NCI-H510A treated with DMSO at 0.1 percent for 48 hours (cell line): ENCODE measurements around the gene PCDH12.
"Not testable (repeated sequence)": the region's sequence is repeated elsewhere in the genome, so short reads cannot be mapped to it uniquely, and the experiment has no call there.

ENCODE experiments used
- DNase-seq: peaks from one replicate; lab custom pipeline; 2025; lab: John Stamatoyannopoulos, UW

Gene PCDH12

DNA sequence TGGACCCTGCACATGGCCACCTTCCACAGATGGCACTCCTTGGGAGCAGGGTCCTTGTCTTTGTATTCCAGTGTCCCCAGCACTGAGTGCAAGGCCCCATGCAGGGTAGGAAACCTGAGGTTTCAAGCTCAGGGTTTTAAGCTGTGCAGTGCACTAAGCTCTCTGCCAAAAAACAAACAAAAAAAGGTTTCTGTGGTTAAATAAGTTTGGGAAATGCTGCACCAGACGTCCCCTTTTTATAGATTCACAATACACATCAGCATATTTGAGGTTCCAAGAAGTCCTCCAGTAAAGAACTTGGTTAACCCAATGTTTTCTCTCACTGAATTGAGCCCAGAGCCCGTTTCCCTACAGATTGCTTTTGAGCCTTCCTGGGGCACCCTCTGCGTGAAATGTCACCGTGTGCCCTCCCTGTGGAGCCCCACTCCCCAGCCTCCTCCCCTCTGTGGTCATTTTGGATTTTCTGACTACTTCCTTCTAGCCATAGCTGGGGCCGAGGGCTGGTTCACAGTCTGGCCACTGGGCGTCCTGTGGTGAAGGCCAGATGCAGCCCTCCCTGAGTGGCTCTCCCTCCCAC lies 17.2 kb downstream of the PCDH12 start:
- no peak for DNase-seq

DNA sequence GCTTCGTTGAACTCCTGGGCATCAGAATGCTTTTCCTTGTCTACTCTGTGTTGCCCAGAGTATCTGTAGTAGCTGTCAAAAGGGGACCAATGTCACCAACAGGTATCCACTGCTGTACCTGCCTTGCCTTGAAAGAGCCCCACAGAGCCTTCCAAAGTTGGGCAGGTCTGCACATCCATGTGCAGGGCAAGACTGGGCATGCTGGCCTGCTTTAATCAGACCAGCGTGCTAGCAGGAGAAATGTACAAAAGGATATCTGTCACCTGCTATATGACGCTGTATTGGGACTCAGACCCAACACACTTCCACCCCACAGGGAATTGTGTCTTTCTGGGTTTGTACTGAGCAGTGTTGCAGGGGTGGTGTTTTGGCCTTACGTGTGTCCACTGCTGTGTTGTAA lies 22.5 kb downstream of the PCDH12 start:
- no peak for DNase-seq

DNA sequence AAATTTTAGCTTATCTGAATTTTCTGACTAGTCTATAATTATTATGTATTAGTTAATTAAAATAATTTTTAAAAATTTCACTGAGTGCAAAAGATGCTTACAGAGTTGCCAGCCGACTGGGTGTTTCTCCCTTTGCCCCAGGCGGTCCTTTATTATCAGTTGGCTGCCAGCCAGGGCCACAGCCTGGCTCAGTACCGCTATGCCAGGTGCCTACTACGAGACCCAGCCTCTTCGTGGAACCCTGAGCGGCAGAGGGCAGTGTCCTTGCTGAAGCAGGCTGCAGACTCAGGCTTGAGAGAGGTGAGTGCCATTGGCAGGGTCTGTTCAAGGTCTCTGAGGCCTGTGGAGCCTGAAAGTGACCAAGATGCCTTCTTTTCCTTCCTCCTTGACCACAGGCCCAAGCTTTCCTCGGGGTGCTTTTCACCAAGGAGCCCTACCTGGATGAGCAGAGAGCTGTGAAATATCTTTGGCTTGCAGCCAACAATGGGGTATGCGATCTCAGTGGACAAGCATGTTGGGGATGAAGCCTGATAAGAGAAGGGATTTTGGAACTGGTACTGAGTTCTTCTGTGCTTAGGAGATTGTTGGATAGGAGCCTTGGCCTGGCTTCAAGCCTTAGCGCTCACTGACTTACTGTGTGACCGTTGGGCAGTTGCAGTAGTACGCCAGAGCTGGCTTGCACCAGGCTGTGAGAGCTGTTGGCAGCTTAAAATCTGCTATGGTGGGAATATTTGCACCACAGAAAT lies 23.7 kb downstream of the PCDH12 start:
- DNase-seq, result peak; percentile 37

DNA sequence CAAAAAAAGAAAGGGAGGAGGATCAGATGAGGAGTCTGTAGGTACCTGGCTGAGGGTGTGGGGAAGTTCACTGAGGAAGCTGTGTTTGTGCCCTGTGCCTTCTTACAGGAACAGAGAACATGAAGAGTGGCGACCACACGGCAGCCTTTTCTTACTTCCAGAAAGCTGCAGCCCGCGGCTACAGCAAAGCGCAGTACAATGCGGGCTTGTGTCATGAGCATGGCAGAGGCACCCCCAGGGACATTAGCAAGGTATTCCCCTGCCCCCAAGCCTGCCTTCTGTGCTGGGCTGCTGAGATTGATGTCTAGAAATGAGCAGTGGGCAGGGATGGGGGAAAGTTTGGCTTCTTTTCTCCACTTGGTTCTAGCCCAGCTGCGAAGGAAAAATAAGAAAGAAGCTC lies 24.9 kb downstream of the PCDH12 start:
- no peak for DNase-seq

DNA sequence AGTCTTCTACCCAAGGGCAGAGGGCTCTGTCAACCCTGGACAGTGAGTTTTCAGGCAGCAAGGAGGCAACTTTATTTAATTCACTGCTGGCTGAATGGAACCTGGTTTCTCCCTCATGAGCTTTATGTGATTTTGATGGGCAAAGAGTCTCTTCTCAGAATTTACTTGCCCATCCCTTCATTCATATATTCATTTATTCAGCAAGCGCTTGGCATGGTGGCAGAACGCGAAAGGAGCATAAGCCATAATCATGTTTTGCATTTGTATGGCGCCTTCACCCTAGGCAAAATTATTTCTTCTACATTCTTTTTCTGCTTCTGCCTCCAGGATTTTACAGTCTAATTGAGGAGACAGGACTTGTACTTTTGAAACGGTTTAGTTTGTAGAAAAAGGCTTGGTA lies 26.3 kb downstream of the PCDH12 start:
- DNase-seq, result no peak

DNA sequence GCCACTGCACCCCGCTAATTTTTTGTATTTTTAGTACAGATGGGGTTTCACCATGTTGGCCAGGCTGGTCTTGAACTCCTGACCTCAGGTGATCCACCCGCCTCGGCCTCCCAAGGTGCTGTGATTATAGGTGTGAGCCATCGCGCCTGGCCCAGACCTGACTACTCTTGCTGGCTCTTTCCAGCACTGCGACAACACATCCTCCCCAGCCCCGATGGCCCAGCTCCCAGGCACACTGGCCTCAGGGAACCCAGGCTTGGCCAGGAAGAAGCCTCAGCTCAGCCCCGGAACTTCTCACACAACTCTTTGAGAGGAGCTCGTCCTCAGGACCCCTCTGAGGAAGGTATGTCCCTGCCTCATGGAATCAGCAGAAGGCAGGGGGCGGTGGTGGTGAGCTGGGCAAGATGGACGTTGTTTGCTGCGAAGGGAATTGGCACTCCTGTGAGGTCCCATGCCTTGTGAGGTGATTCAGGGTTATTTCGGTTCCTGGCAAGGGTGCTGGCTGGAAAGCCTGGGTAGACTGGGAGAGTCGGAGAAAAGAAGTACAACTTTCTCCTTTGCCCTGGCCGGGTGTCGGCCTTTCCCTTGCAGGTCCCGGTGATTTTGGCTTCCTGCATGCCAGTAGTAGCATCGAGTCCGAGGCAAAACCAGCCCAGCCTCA lies 28.5 kb downstream of the PCDH12 start:
- DNase-seq, result no peak

DNA sequence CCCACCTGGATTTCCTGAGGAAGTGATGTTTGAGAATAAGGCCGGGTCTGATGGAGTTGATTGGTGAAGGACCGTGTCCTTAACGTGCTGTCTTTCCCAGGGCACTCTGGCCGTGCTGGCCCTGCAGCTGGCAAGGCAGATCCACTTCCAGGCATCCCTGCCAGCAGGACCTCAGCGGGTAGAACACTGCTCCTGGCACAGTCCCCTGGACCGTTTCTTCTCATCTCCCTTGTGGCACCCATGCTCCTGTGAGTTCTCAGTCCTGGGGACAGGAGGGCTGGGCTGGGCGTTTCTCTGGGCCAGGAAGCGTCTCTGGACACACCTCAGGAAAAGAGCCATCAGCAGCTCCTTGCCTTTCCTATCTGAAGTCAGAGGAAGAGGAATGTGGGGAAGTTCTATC lies 30.0 kb downstream of the PCDH12 start:
- no peak for DNase-seq

DNA sequence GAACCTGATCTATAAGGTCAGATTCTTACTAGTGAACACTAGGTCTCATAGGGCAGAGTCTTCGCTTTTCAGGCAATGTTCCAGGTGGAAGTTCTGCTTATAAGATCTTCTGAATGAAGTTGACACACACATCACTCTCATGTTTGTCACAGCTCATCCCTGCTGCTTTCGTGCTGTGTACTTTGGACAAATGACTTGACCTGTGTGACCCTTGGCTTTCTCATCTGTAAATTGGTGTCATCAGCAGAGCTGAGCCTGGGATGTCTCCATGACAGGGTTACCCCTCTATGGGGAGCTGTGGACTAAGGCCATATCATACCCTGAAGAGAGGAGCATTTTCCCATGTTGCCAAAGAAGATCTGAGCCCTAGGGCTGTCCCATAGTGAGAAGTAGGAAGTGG lies 31.6 kb downstream of the PCDH12 start:
- no peak for DNase-seq

DNA sequence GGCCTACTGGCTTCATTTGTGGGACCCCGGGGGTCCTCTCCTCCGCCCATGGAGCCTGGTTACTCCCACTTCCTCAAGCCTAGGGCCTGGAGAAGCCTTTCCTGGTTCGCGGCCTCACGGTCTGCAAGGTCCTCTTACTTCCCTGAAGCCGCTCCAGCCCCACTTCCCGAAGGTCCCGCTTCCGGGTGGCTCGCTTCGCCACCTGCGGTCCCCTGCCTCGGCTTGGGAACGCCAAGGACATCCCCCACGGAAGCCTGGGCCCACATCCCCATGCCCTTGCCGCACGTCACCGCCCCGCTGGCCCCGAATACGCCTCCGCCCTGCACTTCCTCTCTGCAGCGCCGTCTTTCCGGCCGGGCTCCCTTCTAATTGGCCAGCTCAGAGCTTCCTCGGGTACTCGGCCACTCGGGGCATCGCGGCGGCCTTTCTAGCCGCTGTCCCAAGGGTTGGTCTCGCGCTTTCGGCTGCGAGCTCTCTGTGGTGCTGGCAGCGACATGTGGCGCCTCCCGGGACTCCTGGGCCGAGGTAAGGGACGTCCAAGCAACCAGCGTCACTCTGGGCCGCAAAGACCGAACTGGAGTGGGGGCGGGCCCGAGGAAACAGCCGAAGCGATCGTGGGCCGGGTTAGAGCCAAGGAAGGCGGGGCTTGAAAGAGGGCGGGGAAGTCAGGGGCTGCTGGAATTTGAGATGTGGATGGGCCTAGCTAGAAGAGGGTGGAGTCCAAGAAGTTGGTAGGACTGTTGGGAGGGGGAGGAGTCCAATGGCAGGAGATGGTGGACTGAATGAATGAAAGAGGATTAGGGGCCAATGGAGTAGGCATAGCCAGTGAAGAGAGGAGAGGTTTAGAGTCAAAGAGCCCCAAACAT lies 34.3 kb downstream of the PCDH12 start, which contains the start of gene DELE1:
DELE1 (plus strand) TSS at position 424 of the 866 bp plus-strand sequence; CDS start at position 495, 71 bp downstream.
- peak; percentile 90 for DNase-seq

DNA sequence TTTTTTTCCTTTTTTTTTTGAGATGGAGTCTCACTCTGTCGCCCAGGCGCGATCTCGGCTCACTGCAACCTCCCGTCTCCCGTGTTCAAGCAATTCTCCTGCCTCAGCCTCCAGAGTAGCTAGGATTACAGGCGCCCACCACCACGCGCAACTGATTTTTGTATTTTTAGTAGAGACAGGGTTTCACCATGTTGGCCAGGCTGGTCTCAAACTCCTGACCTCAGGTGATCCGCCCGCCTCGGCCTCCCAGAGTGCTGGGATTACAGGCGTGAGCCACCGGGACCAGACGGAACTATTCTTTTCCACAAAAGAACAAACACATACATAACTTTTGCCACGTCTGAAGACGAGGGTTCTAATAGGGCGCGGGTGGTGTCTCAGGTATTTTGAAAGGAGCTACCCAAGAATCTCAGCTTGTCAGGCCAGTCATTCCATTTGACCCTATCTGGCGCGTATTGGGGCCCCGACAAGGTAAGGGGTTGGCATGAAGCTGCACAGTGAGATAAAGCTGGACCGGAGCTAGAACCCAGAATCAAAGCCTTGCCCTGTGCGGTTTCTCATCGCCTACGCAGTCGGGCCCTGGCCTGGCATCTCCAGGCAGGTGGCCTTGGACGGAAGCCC lies 35.1 kb downstream of the PCDH12 start:
- not testable (repeated sequence) for DNase-seq

DNA sequence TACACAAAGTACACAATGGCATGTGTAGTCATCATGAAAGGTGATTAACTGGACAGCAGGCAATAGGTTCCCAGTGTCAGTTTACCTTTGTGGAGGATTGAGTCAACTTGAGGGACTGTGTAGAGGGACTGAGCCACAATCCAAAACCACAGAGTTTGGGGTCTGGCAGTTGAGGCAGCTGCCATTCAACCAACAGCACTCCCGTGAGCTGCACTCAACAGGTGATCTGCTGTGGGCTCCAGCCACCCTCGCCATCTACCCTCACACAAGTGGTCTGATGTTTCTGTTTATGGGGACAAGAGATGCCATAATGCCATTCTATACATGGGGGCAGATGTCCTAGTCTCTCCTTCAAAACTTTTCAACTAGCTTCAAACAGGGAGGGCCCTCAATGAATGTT lies 37.2 kb downstream of the PCDH12 start:
- DNase-seq, result no peak

DNA sequence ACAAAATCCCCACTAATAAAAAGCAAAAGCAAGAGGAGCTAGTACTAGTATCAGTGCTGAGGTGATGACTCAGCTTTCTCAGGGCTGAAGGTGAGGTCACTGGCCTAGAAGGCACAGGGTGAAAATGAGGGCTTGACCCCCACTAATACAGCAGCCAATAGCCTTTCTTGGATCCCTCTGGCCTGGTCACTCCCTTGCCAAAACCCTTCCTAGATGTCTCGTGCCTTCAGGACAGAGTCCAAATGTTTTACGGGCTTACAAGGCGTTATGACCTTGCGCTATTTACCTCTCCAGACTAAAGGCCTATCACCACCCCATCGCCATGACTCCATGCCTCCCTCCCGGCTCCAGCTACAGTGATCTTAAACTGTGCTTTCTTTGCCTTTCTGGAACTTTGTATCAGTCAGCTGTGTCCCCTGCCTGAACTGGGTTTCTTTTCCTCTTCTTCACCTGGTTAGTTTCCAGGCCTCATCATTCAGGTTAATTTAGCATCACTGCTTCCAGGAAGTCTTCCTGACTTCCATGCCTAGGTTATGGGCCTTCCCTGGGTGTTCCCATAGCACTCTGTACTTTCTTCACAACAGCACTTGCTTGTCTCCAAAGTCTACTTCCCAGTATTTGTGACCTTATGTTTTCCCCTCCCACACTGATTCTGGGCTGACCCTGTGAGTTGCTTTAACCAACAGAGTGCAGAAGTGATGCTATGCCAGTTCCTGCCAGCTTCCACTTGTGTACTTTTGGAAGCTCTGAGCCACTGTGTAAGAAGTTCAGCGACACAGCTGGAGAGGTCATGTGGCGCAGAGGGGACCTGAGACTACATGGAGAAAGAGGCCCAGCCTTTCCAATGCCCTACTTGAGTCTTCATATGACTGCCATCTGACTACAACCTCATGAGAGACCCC lies 38.5 kb downstream of the PCDH12 start:
- no peak for DNase-seq

DNA sequence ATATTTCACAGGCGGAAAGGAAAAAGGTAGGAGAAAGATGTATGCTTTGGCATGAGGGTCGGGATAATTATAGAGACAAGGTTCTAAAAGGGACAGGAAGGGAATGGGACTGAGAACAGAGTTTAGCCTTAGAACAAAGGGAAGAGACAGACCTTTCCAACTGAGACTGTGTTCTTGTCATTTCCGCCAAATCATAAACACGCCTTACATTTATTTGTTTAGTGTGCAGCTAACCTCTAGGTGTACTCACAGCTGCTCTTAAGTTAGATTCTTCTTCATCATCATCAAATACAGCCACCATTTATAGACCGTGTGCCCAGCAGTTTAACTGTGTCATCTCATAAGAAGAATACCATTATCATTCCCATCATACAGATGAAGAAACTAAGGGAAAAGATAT lies 40.2 kb downstream of the PCDH12 start:
- DNase-seq, result no peak

DNA sequence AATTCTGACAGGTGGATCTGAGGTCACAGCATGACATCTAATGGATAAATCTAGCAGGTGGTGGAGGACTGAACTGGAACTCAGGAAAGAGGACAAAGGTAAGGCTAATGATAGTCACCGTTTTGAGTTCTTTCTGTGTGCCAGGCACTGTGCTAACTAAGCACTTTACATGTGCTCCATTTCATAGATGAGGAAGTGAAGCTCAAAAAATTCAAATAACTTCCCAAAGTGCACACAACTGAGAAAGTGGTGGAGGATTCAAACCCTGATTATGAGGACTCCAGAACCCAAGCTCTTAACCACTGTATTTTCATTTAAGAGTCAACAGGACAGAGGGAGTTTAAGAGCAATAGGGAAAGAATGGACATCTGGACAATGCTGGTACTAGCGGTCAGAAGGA lies 41.5 kb downstream of the PCDH12 start:
- DNase-seq, result no peak

DNA sequence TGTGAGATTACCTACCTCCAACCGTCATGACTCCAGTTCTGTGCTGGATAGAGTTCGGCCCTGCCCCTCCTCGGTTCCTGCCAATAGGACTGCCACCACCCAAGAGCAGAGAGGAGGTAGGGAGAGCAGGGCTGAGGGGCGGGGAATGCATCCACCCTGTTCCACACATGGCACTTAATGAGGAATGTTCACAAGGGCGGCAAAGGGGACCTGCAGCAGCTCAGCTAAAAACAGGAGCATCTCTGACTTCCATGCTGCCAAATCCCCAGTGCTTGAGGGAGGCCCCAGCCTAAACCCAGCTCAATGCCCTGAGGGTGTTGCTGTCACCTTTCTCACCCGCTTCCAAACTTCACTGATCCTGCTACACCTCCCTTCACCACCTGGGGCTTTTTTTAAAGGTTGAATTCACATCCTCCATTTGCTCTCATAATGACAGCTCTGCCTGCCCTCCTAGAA lies 42.1 kb downstream of the PCDH12 start:
- DNase-seq, result peak; percentile 5

DNA sequence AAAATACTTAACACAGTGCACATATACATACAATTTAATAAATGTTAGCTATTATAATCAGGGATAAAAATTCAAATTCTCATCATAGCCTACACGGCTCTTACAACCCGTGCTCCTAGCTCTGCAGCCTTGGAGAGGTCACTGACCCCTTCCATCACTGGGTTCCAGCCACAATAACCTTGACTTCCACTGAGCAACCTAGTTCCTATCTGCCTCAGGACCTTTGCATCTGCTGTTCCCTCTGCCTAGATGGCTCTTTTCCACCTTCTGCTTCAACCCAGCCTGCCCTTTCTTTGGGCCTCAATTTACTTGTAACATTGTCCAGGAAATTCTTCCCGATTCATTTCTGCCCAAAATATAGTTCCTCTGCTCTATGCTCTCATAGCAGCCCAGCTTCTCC lies 43.2 kb downstream of the PCDH12 start:
- DNase-seq, result no peak

DNA sequence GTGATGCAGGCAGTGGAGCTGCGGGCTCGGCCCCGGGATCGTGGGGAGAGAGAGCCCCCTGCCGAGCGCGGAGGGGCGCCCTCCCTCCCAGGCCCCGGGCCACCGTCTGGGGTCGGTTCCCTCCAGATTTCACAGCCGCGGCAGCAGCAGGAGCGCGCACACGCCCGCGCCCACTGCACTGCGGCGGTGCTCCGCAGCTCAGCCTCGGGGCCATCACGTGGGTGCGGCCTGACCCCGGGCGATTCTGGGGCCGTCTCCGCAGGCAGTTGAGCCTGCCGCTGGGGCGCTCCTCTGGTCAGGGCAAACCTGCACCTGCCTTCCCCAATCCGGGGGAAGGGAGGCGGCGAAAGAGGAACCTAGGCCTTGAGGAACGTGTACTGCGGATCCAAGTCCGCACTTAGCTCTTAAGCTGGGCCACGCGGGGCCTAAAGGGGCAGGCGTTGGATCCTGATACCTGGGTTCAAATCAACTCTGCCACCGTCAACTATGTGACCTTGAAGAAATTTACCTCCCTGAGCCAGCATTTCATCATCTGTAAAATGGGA lies 43.7 kb downstream of the PCDH12 start:
- no peak for DNase-seq

DNA sequence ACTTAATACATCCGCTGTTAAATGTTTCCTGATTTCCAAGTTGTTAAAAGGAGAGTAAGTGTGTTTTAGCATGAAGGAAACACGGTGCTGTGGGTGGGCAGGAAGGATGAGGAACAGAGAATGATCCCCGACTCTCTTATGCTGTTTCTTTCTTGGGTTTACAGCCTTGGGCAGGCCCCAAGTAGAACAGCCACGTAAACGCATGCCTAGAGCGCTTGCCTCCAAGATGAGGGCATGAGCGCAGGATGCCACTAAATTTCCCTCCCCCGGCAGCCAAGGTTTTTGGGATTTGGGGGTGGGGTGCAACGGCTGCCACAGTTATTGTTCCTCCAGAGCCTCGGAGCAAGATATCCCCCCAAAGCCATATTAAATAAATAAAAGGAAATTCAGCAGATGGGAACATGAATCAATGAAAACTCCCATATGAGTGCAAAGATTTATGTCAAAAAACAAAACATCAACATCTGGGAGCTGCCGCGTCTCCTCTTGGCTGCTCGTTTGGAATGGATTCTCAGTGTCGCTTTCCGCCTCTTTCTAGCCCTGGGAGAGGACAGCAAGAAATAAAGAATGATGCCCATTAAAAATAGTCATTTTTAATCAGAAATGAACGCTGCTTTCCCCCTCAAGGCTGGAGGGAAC lies 44.3 kb downstream of the PCDH12 start:
- no peak for DNase-seq

DNA sequence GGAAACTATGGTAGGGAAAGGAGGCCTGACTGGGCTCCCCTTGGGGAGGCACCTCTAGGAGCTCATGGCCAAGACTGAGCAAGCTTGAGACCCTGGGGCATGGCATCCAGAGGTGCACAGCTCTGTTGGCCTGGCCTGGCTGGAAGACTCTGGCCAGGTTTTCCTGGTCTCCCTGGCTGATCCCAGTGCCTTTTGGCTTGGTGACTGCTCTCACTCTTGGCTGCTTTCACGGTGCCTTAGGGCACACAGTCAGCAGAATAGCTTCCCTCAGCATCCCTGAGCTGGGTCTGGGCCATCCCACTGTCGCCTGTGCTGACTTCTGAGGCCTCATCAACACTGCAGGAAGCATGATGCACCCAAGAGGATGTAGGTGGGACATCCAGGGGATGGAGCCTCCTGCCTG lies 47.7 kb downstream of the PCDH12 start:
- no peak for DNase-seq

DNA sequence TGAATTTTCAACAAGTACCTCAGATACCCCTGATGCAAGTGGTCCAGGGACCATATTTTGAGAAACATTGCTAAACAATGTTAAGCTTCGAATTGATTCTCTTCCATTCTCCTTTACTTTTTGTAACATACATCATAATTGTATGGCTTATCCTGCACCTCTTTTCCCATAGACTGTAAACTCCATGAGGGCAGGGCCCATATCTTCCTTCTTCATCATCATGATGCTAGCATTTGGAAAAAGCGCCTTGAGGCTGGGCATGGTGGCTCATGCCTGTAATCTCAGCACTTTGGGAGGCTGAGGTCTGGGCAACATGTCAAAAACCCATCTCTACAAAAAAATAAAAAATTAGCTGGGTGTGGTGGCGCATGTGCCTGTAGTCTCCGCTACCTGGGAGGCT lies 48.8 kb downstream of the PCDH12 start:
- DNase-seq, result no peak
